ENCODE data around the gene PLA2G2A. TPM values are rescaled to one million over a fixed set of nuclear protein-coding genes. Genes with fewer than 3 reads are reported as not detected.
"Not testable (repeated sequence)": the region's sequence is repeated elsewhere in the genome, so short reads cannot be mapped to it uniquely, and the experiment has no call there.

The PLA2G2A gene, protein sequence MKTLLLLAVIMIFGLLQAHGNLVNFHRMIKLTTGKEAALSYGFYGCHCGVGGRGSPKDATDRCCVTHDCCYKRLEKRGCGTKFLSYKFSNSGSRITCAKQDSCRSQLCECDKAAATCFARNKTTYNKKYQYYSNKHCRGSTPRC
- under 1 TPM in 2 of 4 donors, not detected in 2; 0.18 to 0.25 TPM for polyA plus RNA-seq (ENCODE audit: insufficient read length in 4 of 4)

DNA sequence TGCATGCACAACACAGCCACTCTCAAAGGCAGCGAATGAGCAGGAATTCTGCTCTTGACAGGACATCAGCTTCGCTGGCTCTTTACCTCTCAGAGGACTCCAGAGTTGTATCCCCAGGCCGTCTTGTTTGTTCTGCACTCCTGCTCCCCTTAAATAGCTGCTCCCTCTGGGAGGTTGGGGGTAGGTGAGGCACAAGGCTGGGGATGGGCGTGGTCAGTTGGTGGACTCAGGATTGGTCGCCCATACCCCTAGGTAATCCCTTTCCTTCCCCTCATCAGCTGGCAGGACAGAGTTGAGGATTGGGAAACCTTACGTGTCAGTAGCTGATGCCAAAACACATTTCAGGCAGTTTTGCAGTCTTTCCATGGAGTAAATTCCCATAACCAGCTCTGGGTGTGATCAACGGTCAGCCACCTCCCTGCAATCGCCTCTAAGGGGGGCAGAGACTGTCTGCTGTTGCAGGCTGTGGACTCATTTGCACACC is at the start of gene PLA2G2A:
Gene PLA2G2A (minus strand): TSS at position 125 of the 484 bp plus-strand sequence. CDS start 845 bp downstream, outside the sequence.
- no peak for DNase-seq (ENCODE audit: low read depth in 4 of 4, low spot score in 3 of 4)

DNA sequence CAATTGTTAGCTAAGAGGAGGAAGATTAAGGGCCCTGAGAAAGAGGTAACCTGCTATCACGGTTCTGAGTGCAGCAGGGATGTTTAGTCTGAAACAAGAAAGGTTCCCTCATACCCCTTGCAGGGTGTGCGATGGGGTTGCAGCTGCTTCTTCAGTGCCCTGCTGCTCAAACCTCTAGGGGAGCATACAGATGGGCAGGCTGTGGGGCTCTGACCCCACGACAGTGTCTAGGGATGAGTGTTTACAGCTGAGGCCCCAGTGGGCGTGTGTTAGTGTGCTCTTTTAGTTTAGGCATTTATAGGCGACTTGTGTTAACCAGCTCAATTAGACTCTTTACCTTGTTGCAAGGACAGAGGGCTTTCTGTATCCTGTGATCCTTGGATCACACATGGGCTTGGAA is 49.3 kb upstream of the PLA2G2A start:
- DNase-seq (ENCODE audit: low read depth in 4 of 4, low spot score in 3 of 4) = no peak

DNA sequence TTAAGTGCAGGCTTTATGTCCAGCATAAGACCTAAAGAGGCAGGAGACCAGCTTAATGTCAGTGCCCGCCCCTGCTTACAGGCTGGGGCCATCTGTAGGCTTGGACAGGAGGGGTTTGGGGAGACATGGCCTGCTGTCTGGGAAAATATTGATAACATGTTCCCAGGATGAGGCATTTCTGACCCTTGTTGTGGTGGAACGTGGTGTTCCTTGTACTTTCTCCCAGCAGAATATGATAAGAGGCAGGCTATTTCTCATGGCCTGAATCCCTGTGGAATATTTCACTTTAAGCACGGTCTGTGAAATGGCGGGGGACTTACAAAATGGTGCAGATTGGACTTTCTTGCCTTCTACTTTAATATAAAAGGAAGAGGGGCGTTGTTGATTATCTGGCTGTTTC is 48.7 kb upstream of the PLA2G2A start:
- DNase-seq (ENCODE audit: low read depth in 4 of 4, low spot score in 3 of 4) = no peak

DNA sequence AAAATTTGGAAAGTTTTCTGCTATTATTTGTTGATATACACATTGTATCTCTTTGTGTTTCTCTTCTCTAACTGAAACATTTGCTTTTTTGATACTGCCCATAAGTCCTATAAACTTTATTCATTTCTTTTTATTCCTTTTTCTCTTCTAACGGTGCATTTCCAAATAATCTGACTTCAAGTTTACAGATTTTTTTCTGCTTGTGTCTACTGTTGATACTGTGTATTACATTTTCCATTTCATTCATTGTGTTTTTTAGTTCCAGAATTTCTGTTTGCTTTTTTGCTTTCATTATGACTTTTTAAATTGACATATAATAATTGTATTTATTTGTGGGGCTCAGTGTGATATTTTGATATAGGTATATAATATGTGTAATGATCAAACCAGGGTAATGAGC is 38.3 kb upstream of the PLA2G2A start:
- DNase-seq (ENCODE audit: low read depth in 4 of 4, low spot score in 3 of 4) = no peak

DNA sequence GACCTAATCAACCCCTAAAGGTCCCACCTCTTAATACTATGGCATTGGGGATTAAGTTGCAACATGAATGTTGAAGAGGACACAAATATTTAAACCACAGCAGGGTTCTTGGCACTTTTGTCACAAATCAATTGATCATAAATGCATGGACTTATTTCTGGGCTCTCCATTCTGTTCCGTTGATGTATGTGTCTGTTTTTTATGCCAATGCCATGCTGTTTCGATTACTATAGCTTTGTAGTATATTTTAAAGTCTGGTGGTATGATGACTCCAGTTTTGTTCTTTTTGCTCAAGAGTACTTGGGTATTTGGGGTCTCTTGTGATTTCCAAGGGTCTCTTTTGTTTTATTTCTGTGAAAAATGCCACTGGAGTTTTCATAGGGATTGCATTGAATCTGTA is 34.7 kb upstream of the PLA2G2A start:
- no peak for DNase-seq (ENCODE audit: low read depth in 4 of 4, low spot score in 3 of 4)

DNA sequence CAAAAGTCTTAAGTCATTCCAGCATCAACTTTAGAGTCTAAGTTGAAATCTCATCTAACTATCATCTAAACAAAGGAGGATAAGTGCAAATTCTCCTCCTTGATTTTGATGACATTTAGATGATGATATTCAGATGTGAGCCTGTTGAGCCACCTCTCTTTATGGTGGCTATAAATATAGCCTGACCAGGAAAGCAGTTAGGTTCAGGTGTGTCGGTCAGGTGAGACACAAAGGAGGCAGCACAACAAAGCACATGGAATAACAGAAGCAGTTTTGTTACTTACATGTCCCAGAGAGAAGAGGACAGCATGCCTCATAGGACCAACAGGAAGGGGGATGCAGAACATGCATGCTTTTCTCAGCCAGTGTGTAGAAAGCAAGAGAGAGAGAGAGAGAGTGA is 30.6 kb upstream of the PLA2G2A start:
- DNase-seq (ENCODE audit: low read depth in 4 of 4, low spot score in 3 of 4) = no peak

DNA sequence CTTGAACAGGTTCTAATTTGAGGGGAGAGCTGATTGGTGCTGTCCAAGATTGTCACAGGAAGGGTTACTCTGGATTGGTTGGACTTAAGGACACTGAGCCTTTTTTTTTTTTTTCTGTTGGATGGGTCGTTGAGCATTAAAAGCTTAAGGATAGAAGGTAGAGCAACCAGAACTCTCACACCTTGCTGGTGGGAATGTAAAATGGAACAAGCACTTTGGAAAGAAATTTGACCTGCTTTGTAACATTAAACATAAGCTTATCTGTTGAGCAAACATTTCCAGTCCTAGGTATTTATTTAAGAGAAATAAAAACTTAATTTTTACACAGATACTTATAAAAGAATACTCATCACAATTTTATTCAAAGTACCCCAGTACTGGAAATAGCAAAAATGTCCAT is 29.8 kb upstream of the PLA2G2A start:
- DNase-seq (ENCODE audit: low read depth in 4 of 4, low spot score in 3 of 4) = no peak

DNA sequence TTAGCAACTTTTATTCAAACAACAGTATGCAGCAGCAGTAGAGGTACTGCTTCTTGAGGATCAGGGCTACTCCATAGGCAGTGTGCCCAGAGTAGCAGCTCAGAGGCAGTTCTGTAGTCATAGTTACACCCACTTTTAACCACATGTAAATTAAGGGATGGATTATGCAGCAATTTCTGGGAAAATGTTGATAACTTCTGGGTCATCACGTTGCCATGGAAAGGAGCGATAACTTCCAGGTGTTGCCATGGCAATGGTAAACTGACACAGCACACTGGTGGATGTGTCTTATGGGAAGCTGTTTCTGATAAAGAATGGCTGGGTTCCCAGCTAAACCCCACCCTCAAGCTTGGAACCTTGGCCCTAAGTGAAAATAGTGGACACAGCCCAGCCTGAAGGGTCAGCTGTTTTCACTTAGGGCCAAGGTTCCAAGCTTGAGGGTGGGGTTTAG is 29.0 kb upstream of the PLA2G2A start:
- DNase-seq (ENCODE audit: low read depth in 4 of 4, low spot score in 3 of 4) = no peak

DNA sequence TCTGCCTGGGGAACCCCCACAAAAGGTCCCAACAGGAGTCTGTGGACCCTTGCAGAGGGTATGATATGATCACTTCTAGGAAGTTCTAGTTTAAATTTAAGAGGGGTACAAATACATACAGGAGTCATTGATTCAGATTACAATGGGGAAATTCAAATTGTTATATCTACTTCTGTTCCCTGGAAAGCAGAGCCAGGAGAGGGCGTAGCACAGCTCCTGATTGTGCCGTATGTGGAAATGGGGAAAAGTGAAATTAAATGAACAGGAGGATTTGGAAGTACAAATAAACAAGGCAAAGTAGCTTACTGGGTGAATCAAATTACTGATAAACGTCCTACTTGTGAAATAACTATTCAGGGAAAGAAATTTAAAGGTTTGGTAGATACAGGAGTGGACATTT is 19.4 kb upstream of the PLA2G2A start:
- not testable (repeated sequence) for DNase-seq (ENCODE audit: low read depth in 4 of 4, low spot score in 3 of 4)

DNA sequence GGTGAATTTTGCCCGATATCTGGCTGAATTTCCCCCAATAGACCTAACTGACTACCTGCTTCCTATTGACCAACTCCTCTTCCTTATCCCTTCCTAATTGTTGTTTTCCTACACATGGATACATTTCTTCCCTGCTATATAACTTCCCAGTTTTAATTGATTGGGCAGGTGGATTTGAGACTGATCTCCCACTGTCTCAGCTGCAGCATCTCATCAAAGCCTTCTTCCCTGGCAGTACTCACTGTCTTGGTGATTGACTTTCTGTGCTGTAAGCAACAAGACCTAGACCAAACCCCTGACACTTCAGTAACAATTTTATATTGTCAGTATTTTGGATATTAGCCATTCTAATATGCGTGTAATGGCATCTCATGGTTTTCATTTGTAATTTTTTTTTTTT is 11.3 kb upstream of the PLA2G2A start:
- DNase-seq (ENCODE audit: low read depth in 4 of 4, low spot score in 3 of 4) = no peak

DNA sequence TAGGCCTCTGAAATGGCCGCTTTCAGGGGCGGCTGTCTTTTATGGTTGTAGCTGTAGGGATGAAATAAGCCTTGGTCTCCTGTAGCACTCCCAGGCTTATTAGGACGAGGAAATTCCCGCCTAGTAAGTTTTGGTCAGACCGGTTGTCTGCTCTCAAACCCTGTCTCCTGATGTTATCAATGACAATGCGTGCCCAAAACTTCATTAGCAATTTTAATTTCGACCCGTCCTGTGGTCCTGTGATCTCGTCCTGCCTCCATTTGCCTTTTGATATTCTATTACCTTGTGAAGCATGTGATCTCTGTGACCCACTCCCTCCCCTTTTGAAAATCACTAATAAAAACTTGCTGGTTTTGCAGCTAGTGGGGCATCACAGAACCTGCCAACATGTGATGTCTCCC is 10.8 kb upstream of the PLA2G2A start:
- DNase-seq (ENCODE audit: low read depth in 4 of 4, low spot score in 3 of 4) = not testable (repeated sequence)

DNA sequence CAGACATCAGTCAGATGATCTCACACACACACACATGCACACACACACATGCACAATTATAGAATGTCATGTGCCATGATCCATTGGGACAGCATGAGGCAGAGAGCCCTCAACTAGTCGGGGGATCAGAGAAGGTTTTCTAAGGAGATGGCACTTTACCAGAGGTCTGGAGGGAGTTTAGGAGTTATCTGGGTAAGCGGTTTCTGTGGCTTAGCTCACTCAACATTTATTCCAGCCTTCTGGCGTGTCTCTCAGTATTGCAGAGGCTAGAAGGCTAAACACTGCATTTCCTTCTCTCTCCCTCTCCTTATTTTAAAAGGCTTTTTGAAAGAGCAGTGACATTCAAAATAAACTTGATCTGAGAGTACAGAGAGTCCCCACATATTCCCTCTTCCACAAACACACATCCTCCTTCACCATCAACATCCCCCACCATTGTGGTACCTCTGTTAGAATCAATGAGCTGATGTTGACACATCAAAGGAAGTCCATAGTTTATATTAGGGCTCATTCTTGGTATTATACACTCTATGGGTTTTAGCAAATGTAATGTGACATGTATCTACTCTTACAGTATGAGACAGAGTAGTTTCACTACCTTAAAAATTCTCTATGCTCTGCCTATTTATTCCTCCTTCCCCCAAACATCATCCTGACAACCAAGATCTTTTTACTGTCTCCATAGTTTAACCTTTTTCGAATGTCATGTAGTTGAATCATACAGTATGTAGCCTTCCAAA is 9.0 kb upstream of the PLA2G2A start:
- no peak for DNase-seq (ENCODE audit: low read depth in 4 of 4, low spot score in 3 of 4)

DNA sequence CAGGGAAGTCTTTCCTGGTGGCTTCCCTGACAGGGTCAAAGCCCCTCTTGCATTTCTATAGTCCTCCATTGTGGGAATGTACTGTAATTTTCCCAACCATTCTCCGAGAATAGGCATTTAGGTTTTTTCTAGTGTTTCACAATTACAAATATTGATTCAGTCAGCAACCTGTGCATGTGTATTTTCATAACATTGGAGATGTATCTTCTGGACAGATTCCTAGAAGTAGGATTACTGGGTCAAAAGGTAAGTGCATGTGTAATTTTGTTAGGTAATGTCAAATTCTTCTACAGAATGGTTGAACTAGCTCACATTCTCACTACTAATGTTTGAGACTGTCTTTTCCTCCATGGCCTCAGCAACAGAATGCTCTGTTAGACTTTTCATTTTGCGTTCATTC is 8.3 kb upstream of the PLA2G2A start:
- no peak for DNase-seq (ENCODE audit: low read depth in 4 of 4, low spot score in 3 of 4)

DNA sequence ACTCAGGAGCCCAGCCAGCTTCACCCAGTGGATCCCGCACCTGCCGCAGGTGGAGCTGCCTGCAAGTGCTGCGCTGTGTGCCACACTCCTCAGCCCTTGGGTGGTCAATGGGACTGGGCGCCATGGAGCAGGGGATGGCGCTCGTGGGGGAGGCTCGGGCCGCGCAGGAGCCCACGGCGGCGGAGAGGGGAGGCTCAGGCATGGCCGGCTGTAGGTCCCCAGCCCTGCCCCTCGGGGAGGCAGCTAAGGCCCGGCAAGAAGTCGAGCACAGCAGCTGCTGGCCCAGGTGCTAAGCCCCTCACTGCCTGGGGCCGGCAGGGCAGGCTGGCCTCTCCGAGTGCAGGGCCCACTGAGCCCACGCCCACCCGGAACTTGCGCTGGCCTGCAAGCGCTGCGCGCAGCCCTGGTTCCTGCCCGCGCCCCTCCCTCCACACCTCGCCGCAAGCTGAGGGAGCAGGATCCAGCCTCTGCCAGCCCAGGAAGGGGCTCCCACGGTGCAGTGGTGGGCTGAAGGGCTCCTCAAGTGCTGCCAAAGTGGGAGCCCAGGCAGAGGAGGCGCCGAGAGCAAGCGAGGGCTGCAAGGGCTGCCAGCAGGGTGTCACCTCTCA is 5.1 kb upstream of the PLA2G2A start:
- DNase-seq (ENCODE audit: low read depth in 4 of 4, low spot score in 3 of 4) = not testable (repeated sequence)

DNA sequence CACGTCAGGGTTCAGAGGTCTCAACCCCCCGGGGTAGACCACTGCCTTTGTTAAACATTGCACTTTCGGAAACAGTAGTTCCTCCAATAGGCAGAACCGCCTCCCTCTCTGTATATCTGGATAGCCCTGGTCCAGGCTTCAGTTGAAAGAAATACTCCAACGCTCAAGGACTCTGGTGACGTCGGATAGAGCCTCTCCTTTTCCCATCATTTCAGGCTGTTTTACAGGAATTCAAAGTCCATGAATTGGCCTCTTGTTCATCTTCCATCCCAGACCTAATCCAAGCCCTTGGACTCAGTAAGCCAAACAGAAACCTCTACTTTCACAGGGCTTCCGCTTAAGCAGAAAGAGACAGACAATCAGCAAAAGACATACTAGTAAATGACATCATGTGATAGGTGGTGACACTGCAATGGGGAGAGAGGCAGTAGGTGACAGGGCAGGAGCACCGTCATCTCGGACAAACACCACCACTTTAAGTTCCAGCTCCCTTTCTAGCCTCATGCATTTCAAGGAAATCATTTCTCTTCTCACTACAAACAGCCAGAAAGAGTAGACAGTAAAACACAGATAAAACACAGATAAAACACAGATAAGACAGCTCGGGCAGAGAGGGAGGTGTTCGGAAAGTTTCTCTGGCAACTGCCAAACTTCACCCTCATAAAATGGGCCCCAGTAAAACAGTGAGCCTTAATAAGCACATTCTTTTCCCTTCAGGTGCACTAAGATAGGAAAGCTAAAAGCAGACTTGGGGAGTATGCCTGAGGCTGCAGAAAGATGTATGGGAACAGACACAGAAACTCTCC is 2.3 kb upstream of the PLA2G2A start:
- DNase-seq (ENCODE audit: low read depth in 4 of 4, low spot score in 3 of 4) = no peak

DNA sequence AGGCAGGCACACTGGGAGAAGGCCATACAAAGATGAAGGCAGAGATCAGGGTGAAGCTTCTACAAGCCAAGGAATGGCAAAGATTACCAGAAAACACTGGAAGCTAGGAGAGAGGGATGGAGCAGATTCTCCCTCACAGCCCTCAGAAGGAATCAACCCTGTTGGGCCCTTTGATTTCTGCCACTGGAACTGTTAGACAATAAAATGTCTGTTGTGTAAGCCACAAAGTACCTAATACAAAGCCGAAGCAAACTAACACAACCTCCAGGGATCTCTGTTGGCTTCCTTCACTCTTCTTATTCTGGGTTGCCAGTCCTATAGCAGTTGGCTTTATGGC is 1.7 kb upstream of the PLA2G2A start:
- no peak for DNase-seq (ENCODE audit: low read depth in 4 of 4, low spot score in 3 of 4)

DNA sequence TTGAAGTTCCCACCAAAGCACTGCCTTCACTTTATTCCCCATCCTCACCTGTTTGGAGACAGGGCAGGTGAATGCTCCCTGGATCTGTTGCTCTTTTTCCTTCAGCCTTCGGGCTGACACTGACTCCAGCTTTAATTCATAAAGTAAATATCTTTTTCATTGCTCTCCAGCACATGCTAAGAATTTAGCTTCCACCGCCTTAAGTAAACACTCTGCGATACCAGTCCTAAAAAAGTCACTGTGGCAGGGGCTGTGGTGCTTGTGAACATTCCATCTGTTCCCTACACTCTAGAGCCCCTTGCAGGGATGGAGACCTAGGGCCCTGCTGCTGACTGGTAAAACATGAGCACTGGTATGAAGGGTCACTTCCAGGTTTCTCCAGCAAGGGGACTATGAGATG is 896 bp upstream of the PLA2G2A start:
- no peak for DNase-seq (ENCODE audit: low read depth in 4 of 4, low spot score in 3 of 4)

DNA sequence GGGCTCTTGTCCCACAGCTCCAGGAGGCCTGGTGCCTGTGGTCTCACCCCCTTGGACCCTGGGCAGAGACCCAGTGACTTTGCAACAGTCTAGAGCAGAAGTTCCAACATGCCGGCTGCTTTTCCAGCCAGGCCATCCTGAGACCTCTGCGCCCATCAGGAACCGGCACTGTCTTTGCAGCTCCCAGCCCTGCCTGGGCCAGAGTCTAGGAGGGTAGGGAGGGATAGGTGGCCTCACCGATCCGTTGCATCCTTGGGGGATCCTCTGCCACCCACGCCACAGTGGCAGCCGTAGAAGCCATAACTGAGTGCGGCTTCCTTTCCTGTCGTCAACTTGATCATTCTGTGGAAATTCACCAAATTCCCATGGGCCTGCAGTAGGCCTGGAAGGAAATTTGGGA is 1.3 kb downstream of the PLA2G2A start:
- no peak for DNase-seq (ENCODE audit: low read depth in 4 of 4, low spot score in 3 of 4)

DNA sequence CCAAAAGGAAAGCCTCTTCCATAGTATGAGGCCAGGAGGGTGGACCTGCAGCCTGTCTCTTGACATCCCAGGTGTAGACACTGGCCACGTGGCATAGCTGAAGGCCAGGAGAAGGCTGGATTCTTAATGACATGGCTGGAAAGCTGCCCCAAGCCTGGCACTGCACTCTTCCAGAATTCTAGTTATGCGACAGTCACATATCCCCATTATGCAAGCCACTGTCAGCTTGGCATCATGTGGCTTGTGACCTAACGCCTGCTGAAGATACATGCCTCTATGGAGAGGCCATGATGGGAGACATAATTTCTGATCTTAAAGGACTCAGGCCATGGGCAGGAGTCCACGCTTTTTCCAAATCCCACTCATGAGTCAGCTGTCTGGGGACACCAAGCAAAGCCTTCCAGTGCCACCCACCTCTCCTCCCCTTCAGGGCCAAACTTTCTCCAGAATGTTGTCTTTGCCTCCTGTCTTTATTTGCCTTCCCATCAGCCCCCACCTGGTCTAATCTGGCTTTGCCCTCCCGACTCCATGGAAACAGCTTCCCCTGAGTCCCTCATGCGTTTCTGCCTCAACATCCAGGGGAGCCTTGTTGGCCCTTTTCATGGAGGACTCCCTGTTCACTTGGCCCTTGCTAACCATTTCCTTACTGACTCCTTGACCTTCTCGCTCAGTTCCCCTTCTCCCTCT is 3.0 kb downstream of the PLA2G2A start:
- DNase-seq (ENCODE audit: low read depth in 4 of 4, low spot score in 3 of 4) = no peak

DNA sequence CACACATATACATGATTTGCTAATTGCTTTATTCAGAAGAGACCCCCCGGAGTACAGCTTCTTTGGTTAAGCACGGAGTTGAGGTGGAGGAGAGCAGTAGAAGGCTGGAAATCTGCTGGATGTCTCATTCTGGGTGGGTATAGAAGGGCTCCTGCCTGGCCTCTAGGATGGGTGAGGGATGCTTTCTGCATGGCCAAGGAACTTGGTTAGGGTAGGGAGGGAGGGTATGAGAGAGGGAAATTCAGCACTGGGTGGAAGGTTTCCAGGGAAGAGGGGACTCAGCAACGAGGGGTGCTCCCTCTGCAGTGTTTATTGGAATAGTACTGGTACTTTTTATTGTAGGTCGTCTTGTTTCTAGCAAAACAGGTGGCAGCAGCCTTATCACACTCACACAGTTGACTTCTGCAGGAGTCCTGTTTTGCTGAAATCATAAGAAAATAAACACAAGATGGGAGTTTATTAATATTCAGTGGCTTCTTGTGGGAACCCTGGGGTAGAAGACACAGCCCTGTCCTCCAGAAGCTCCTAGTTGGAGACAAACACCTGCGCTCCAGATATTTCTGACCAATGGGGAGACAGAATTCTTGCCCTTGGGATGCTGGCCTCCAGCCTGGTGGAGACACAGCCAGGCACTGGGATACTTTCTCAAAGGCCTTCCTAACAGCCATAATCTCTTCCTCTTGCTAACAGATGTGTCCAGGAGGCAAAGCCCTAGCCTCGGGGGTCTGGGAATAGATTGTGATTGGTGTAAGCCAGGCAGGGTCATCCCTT is 3.8 kb downstream of the PLA2G2A start:
- DNase-seq (ENCODE audit: low read depth in 4 of 4, low spot score in 3 of 4) = no peak

Measured in left renal pelvis (tissue), 4 donors.